ENCODE data around the gene GPSM1. TPM values are rescaled to one million over a fixed set of nuclear protein-coding genes. Genes with fewer than 3 reads are reported as not detected.

Gene GPSM1
- total and polyA plus RNA-seq, 11 donors: 24.1 to 80.2 (median 31.7) TPM

- H3K9me3 ChIP-seq: no peaks in the 10 kb centered on the region
- peaks cover 0 to 96% (median 81%) of the 10 kb centered on the region in 9 donors for H3K36me3 ChIP-seq
- TF ChIP-seq POLR2A (IDR thresholded peaks at IDR 0.05) (no peak), CTCF (IDR thresholded peaks at IDR 0.05) (no peak)
- H3K27ac ChIP-seq: no peak overlapping the region
- peaks cover 0 to 12% (median 0%) of the 10 kb centered on the region in 12 donors for H3K4me1 ChIP-seq
- 88 to 96% (median 94%) methylated on average over 11 of the region's 11 CpGs for WGBS, 4 donors
- ATAC-seq: no peak
- DNase-seq: no peak
- H3K4me3 ChIP-seq: no peak overlapping the region
- H3K27me3 ChIP-seq: no peaks in the 10 kb centered on the region
- intact Hi-C loops (cut with DNase I): no loop called here
Measured at GRCh38 chr9:136385015-136385414, 57.7 kb downstream of the GPSM1 start.

- no peak for ATAC-seq
- Histone ChIP-seq H3K9me3 (no peaks in the 10 kb centered on the region), H3K4me3 (no peak overlapping the region), H3K4me1 (peaks cover 0 to 8% (median 0%) of the 10 kb centered on the region in 12 donors), H3K36me3 (peaks cover 0 to 94% (median 79%) of the 10 kb centered on the region in 9 donors), H3K27me3 (no peaks in the 10 kb centered on the region), H3K27ac (no peak overlapping the region)
- TF ChIP-seq POLR2A (IDR thresholded peaks at IDR 0.05): no peak
- intact Hi-C loops (cut with DNase I): no loop called here
- 90 to 93% (median 92%) methylated on average over 13 of the region's 13 CpGs for WGBS, 4 donors
- no peak for DNase-seq
Measured at GRCh38 chr9:136386018-136386417, 58.7 kb downstream of the GPSM1 start.

- Histone ChIP-seq H3K9me3 (no peaks in the 10 kb centered on the region), H3K4me3 (no peak overlapping the region), H3K27me3 (no peaks in the 10 kb centered on the region), H3K27ac (no peak overlapping the region), H3K36me3 (peaks cover 0 to 95% (median 84%) of the 10 kb centered on the region in 9 donors), H3K4me1 (no peaks in the 10 kb centered on the region)
- intact Hi-C loops (cut with DNase I): no loop called here
- DNase-seq: no peak
- TF ChIP-seq CTCF (IDR thresholded peaks at IDR 0.05) (no peak), POLR2A (IDR thresholded peaks at IDR 0.05) (no peak)
- WGBS, 4 donors: 93 to 97% (median 96%) methylated on average over 19 of the region's 19 CpGs
- ATAC-seq: no peak
Measured at GRCh38 chr9:136387217-136387616, 59.9 kb downstream of the GPSM1 start.

GRCh38 chr9:136389396-136389795 lies 62.1 kb downstream of the GPSM1 start:
- no peaks in the 10 kb centered on the region for H3K4me1 ChIP-seq
- 85 to 89% (median 87%) methylated on average over 14 of the region's 14 CpGs for WGBS, 4 donors
- intact Hi-C loops (cut with DNase I): no loop called here
- ATAC-seq: no peak
- H3K9me3 ChIP-seq: no peaks in the 10 kb centered on the region
- H3K27me3 ChIP-seq: no peaks in the 10 kb centered on the region
- peaks cover 0 to 95% (median 86%) of the 10 kb centered on the region in 9 donors for H3K36me3 ChIP-seq
- no peak for DNase-seq
- no peak overlapping the region for H3K27ac ChIP-seq
- H3K4me3 ChIP-seq: no peak overlapping the region
- TF ChIP-seq POLR2A (IDR thresholded peaks at IDR 0.05) (no peak), CTCF (IDR thresholded peaks at IDR 0.05) (no peak)
